KMS-11 (cell line): ENCODE data around the gene ELP5.

Source experiments
- H2AFZ ChIP-seq: fragments of 200-600 bp; sonication (generic); 2 replicates; pipeline ENCODE4 v1.6.1; 2016; ENCODE audit warnings: antibody characterized with exemption, mixed run types, low read depth
- H3K27ac ChIP-seq: fragments of 200-600 bp; sonication (generic); 2 replicates; pipeline ENCODE4 v1.6.1; 2016; ENCODE audit warnings: mild to moderate bottlenecking, mixed run types
- H3K27me3 ChIP-seq: fragments of 200-600 bp; sonication (generic); 2 replicates; pipeline ENCODE4 v1.6.1; 2017; ENCODE audit warnings: mild to moderate bottlenecking, low read depth, mixed run types, moderate library complexity; ENCODE audit not compliant: insufficient read depth
- H3K36me3 ChIP-seq: fragments of 200-600 bp; sonication (generic); 2 replicates; pipeline ENCODE4 v1.6.1; 2017; ENCODE audit warnings: mild to moderate bottlenecking, mixed run types; ENCODE audit not compliant: insufficient read depth
- H3K4me1 ChIP-seq: fragments of 200-600 bp; sonication (generic); 2 replicates; pipeline ENCODE4 v1.6.1; 2016; ENCODE audit warnings: mild to moderate bottlenecking, low read depth, mixed run types; ENCODE audit not compliant: poor library complexity, severe bottlenecking
- H3K4me2 ChIP-seq: fragments of 200-600 bp; sonication (generic); 2 replicates; pipeline ENCODE4 v1.7.0; 2016; ENCODE audit warnings: mild to moderate bottlenecking, mixed run types
- H3K4me3 ChIP-seq: fragments of 200-600 bp; sonication (generic); IDR thresholded peaks from 2 replicates; pipeline ENCODE4 v1.6.1; 2017; ENCODE audit warnings: low read depth, low read length, mixed read lengths; ENCODE audit not compliant: insufficient read depth
- H3K79me2 ChIP-seq: fragments of 200-600 bp; sonication (generic); 2 replicates; pipeline ENCODE4 v1.6.1; 2016; ENCODE audit warnings: low read depth, mixed run types; ENCODE audit not compliant: insufficient read depth
- H3K9ac ChIP-seq: fragments of 200-600 bp; sonication (generic); 2 replicates; pipeline ENCODE4 v1.6.1; 2016; ENCODE audit warnings: mild to moderate bottlenecking, mixed run types
- H4K20me1 ChIP-seq: fragments of 200-600 bp; sonication (generic); 2 replicates; pipeline ENCODE4 v1.6.1; 2016; ENCODE audit warnings: mild to moderate bottlenecking, mixed run types; ENCODE audit not compliant: insufficient read depth
- TF ChIP-seq, protein P1 (sequence below): fragments of 200-600 bp; sonication (generic); conservative IDR thresholded peaks from 2 replicates; pipeline ENCODE4 v1.6.1; 2017; ENCODE audit warnings: low read depth, mild to moderate bottlenecking, antibody characterized with exemption, low read length, moderate library complexity, mixed read lengths

The ELP5 gene

DNA sequence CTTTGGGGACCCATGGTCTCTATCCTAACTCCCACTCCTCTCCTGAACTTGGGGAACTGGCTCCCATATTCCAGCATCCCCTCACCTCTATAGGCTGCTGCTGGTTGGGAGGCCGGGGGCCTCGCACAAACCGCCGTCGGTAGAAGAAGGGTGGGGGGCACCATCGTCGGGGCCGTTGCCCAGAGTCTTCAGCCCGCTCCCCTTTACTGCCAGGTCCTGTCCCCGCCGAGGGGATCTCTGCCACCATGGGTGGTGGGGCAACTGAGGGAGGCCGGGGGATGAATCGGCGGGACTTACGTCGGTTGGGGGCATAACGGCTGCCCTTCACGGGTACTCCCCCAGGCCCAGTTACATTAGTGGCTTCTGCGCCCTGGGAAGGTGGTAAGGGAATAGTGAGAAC is 38.2 kb downstream of the ELP5 start:
- TF ChIP-seq, protein P1, sequence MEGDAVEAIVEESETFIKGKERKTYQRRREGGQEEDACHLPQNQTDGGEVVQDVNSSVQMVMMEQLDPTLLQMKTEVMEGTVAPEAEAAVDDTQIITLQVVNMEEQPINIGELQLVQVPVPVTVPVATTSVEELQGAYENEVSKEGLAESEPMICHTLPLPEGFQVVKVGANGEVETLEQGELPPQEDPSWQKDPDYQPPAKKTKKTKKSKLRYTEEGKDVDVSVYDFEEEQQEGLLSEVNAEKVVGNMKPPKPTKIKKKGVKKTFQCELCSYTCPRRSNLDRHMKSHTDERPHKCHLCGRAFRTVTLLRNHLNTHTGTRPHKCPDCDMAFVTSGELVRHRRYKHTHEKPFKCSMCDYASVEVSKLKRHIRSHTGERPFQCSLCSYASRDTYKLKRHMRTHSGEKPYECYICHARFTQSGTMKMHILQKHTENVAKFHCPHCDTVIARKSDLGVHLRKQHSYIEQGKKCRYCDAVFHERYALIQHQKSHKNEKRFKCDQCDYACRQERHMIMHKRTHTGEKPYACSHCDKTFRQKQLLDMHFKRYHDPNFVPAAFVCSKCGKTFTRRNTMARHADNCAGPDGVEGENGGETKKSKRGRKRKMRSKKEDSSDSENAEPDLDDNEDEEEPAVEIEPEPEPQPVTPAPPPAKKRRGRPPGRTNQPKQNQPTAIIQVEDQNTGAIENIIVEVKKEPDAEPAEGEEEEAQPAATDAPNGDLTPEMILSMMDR, result no peak

DNA sequence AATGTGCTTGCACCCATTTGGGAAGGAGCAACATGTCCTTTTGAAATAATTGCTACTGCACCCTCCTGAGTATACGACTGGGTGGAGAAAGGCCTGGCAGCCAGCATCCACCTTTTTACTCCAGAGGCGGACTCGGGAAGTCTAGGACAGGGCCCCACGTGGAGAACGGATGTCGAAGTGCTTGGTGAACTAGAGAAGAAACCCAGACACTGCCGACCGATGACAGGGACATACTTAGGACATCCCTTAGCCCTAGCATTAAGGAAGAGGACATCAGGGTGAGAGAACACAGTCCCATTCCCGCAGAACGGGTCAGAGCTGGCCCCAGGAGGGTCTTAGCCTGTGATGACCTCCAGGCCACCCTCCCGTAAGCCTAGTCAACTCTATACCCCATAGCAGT is 38.7 kb downstream of the ELP5 start:
- H4K20me1 ChIP-seq, result no peaks in the 10 kb centered on the region
- H3K27me3 ChIP-seq, result 0 out of 2 replicates have a peak, but pooled peaks cover 2% of the 10 kb centered on the region

More for the DNA sequence above, 38.2 kb downstream of the ELP5 start:
- no peak overlapping the region for H3K4me2 ChIP-seq
- H4K20me1 ChIP-seq, result no peaks in the 10 kb centered on the region
- no peak overlapping the region for H3K4me3 ChIP-seq
- H2AFZ ChIP-seq, result no peak overlapping the region
- H3K27me3 ChIP-seq, result 0 out of 2 replicates have a peak, but pooled peaks cover 2% of the 10 kb centered on the region
- no peak overlapping the region for H3K9ac ChIP-seq
- H3K27ac ChIP-seq, result no peak overlapping the region
- no peaks in the 10 kb centered on the region for H3K36me3 ChIP-seq
- H3K79me2 ChIP-seq, result no peaks in the 10 kb centered on the region
- no peaks in the 10 kb centered on the region for H3K4me1 ChIP-seq

DNA sequence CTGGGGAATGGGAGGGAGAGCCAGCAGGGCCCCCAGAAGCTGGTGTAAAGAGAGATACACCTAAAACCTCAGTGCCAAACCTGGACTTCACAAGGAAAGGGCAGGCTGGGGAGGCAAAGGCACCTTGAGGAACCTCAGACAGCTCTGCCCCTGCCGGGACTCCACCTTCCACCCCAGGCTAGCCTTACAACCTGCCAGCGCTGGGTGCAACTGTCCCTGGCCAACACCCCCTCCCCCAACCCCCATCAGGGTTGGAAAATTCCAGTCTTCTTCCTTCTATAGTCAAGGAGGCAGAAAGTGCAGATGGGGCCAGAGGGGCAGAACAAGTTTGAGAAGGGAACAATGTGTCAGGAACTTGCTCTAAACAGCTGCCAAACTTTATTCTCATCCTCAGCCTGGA is 40.2 kb downstream of the ELP5 start:
- no peaks in the 10 kb centered on the region for H3K4me1 ChIP-seq
- TF ChIP-seq, protein P1, result no peak
- H3K27ac ChIP-seq, result no peak overlapping the region
- H2AFZ ChIP-seq, result no peak overlapping the region
- H3K4me3 ChIP-seq, result no peak overlapping the region
- 0 out of 2 replicates have a peak, but pooled peaks cover 2% of the 10 kb centered on the region for H3K27me3 ChIP-seq
- no peaks in the 10 kb centered on the region for H4K20me1 ChIP-seq
- no peak overlapping the region for H3K9ac ChIP-seq
- H3K36me3 ChIP-seq, result no peaks in the 10 kb centered on the region
- no peak overlapping the region for H3K4me2 ChIP-seq
- H3K79me2 ChIP-seq, result no peaks in the 10 kb centered on the region

More for the DNA sequence above, 38.7 kb downstream of the ELP5 start:
- Histone ChIP-seq H2AFZ (no peak overlapping the region), H3K27ac (no peak overlapping the region), H3K4me1 (no peaks in the 10 kb centered on the region), H3K4me3 (no peak overlapping the region), H3K36me3 (no peaks in the 10 kb centered on the region), H3K9ac (no peak overlapping the region), H3K4me2 (no peak overlapping the region), H3K79me2 (no peaks in the 10 kb centered on the region)
- TF ChIP-seq, protein P1, result no peak

DNA sequence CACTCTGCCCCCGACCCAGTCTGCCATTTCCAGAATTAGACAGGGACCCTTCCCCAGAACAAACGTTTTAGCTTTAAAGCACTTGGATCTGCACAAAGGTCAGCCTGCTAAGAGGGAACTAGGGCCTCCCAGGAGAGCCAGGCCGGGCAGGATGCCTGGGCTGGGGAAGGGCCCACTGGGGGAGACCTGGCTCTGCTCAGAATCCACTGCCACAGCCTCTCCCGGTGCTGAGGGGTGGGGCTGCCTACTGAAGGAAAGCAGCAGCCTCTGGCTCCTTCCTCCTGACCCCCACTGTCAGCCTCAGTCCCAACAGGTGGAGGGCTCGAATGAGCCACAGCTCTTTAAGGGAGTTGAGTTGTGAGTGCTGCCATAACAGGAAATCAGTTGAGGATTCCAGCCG is 40.7 kb downstream of the ELP5 start:
- Histone ChIP-seq H4K20me1 (no peaks in the 10 kb centered on the region), H3K9ac (no peak overlapping the region), H3K27me3 (0 out of 2 replicates have a peak, but pooled peaks cover 2% of the 10 kb centered on the region), H3K4me2 (no peak overlapping the region), H3K36me3 (no peaks in the 10 kb centered on the region), H3K4me1 (no peaks in the 10 kb centered on the region), H3K4me3 (no peak overlapping the region), H3K79me2 (no peaks in the 10 kb centered on the region), H2AFZ (no peak overlapping the region), H3K27ac (no peak overlapping the region)
- TF ChIP-seq, protein P1, result no peak

DNA sequence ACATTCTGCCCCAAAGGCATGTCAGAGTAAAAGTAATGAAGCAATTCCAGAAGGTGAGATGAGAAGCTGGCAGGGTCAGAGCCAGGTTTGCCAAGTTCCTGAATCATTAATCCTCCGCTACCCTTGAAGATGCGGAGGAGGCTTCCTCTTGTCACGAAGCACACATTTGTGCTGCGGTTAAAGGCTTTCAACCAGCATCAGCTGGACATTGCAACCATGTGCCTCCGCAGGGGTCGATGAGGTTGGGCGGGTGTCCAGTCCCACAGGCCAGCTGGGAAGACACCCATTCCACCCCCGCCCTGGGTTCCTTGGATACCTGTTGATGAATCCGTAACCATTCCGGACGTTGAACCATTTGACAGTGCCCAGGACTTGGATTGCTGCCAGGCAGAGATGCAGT is 41.1 kb downstream of the ELP5 start:
- H2AFZ ChIP-seq, result no peak overlapping the region
- no peak overlapping the region for H3K4me3 ChIP-seq
- H3K36me3 ChIP-seq, result no peaks in the 10 kb centered on the region
- H3K79me2 ChIP-seq, result no peaks in the 10 kb centered on the region
- no peak overlapping the region for H3K27ac ChIP-seq
- H3K4me1 ChIP-seq, result no peaks in the 10 kb centered on the region
- no peak overlapping the region for H3K4me2 ChIP-seq
- H3K9ac ChIP-seq, result no peak overlapping the region
- no peaks in the 10 kb centered on the region for H4K20me1 ChIP-seq
- H3K27me3 ChIP-seq, result 0 out of 2 replicates have a peak, but pooled peaks cover 2% of the 10 kb centered on the region
- TF ChIP-seq, protein P1, result no peak
